NCI-H524 (cell line): Measurements from ENCODE around the gene RGS12.
A peak's percentile ranks its signal among the peaks of the same experiment; 100 is the strongest.
"Not testable (repeated sequence)": the region's sequence is repeated elsewhere in the genome, so short reads cannot be mapped to it uniquely, and the experiment has no call there.

Source experiments
- DNase-seq, 2 experiments: peaks; one replicate each; lab custom pipeline; 2025; lab: John Stamatoyannopoulos, UW

RGS12 gene

DNA sequence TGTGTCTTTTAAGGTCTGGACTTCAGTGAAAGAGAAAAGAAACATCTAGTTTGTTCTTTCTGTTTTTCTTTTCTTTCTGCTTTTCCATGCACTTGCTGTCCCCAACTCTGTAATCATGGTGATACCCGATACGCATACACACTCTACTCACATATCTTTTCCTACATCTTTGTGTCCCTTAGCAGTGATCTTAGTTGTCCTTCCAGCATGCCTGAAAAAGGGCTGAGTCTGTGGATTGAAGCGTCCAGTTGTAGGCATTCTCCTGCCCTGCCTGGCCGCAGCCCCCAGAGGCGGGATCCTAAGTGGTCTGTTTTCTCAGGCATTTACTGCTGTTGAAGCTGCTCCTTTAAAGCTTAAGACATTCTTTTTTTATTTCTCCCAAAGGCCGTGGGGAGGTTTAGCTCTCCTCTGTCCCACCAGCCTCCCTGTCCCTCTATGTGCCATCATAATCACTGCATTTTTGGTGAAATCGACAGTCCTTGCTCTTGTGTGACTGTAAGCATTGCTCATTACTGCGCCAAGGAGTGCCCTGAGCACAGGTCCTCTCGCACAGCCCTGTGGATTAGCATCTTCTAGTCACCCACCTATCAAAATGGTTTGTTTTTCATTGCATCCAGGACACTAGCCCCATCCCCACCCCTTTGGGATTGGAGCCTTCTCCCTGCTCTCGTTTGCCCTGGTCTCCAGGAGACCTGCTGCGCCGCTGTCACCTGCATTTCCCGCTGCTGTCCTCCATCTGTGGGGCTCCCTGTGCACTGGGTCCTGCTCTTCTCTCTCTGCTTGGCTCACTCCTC, 4.4 kb downstream of the RGS12 start:
- DNase-seq = no peak

DNA sequence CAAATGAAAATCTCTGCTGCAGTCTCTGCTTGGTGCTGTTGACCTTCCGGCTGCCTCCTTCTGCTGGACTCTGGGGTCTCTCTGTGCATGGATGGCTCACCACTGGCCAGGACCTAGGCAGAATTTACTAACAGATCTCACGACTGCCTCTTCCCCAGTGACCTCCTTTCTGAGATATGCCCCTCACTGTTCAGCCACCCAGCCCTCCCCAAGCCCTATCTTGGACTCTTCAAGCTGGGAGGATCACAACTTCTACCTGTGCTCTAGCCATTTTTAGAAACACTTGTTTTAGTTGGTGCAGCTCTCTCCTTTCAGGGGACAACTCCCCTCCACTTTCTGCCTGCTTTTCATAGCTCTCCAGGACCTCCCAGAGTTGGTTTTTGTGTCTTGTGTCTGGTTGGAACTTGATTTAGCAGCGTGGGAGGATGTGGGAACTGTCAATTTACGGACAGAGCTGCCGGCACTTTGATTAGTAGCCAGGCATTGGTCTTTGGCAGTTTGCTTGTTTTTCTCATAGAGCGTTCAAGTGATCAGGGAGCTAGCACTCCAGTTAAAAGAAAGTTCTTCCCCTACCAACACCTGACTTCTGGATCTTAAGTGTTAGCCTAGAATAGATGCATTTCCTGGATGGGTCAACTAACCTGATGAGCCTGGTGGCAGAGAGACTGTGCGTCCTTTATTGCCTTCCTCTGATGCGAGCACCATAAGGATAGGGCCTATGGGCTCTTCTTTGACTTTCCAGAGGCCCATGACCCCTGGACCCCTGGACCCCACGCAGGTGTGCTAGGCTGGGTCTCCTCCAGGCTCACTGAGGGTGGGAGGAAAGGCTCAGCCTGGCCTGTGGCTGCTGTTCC, 6.5 kb downstream of the RGS12 start:
- no peak for DNase-seq

GRCh38 chr4:3299976-3300671, 7.3 kb downstream of the RGS12 start:
- peak in 1 of 2 experiments; percentile 13 for DNase-seq

DNA sequence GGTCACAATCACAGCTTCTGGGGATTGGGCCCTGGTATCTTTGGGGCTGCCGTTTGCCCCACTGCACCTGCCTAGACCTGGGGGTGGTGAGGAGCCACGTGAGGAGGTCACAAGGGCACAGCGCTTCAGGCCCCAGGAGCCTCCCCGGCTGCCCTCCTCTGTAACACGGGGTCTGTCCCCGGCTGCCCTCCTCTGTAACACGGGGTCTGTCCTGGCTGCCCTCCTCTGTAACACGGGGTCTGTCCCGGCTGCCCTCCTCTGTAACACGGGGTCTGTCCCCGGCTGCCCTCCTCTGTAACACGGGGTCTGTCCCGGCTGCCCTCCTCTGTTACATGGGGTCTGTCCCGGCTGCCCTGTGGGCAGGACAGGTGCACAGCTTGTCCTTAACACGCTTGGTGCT, 8.1 kb downstream of the RGS12 start:
- DNase-seq = not testable (repeated sequence)

DNA sequence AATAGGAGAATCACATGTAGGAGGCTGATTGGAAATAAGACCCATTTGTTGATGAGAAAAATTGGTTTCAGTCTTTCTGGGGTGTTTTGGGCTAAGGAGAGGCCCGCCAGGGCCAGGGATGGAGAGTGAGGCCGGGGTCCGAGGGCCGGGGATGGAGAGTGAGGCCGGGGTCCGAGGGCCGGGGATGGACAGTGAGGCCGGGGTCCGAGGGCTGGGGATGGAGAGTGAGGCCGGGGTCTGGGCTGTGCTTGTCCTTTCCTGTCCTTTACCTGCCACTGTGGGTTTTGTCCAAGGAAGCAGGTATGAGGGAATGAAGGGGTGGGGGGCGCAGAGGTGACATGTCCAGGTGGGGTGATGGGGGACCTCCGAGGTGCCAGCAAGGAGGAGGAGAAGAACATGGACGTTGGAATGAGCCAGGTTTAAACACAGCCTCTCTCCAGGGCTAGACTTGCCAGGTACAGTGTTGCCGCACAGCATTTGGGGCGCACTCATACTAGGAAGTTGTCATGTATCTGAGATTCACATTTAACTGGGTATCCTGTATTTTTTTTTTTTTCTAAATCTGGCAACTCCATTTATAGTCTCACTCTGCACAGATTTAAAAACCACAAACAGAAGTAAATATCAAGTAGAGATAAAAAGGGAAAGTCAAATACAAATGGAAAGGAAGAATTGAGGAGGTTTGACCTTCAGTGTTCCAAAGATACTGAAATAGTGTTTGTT, 8.8 kb downstream of the RGS12 start:
- DNase-seq = no peak

DNA sequence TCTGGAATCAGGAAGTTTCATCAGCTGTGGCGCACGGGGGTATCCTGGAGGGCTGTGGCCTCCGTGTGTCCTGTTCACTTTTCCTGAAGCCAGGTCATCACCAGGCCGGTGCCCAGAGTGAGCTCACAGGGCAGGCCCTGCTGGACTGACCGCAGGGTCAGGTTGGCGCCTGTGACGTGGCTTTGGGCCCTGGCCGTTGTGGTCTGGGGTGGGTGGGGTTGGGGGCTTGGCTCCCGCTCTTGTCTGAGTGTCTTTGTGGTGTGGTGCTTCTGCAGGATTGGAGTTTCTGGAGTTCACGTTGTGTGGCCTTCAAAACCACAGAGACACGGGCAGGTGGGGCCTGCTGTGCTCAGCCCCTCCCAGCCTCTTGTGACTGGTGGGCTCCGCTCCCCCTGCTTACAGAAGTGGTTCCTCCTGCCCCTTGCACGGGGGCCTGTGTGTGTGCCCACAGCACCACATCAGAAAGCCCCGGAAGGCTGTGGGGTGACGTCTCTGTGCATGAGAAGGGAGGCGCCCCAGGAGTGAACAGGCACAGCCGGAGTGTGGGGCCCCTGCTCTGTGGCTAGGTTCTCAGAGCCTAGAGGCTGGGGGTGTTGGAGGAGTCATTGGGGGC, 9.5 kb downstream of the RGS12 start:
- DNase-seq = no peak

- DNase-seq = no peak
These were observed 10.2 kb downstream of the RGS12 start for GRCh38 chr4:3302786-3303564.

DNA sequence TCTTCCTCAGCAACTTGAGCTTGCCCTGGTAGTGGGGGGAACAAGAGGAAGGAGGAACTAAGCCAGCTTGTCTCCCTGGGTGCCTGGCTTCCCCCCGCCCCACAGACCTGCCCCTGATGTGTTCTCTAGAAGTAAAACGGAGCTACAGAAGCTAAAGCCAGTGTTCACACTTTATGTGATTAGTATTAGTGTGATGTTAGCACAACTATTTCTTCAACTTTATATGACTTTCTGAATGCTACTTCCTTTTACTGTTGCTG, 10.7 kb downstream of the RGS12 start:
- no peak for DNase-seq

GRCh38 chr4:3303923-3304710, 11.3 kb downstream of the RGS12 start:
- peak in 1 of 2 experiments; percentile 20 for DNase-seq

DNA sequence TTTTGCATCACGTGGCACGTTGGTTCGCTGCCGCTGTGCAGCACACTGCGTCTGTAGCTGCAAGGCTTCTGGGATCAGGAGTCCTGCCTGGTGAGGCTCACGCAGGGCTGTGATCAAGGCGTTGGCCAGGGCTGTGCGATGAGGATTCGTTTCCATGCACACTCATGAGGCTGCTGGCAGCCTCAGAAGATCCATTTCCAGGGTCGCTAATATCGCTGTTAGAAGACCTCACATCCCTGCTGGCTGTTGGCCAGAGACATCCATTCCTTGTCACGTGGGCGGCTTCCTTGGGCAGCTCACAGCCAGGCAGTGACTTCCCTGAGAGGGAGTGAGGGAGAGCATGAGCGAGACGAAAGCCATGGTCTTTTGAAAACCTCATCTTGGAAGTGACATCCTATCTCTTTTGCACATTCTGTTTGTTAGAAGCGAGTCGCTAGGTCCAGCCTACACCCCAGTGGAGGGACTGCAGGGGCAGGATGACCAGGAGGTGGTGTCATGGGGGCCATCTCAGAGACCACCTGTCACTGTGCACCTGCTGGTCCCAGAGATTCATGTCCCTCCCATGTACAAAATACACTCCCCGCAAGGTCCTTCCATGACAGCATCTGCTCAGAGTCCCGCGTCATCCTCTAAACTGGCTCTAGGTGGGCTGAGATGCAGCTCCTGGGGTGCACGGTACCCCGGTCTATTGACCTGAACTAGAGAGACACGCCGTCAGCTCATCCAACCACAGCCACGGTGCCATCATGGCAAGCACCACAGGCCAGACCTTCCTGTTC, 12.2 kb downstream of the RGS12 start:
- peak; percentile 23 to 42 for DNase-seq

GRCh38 chr4:3305610-3306371, 13.0 kb downstream of the RGS12 start:
- DNase-seq = peak; percentile 79 to 87

GRCh38 chr4:3306450-3306849, 13.6 kb downstream of the RGS12 start:
- no peak for DNase-seq

GRCh38 chr4:3307060-3307459, 14.2 kb downstream of the RGS12 start:
- no peak for DNase-seq

GRCh38 chr4:3307486-3307885, 14.7 kb downstream of the RGS12 start:
- peak; percentile 24 to 68 for DNase-seq

GRCh38 chr4:3307891-3308575, 15.2 kb downstream of the RGS12 start:
- peak in 1 of 2 experiments; percentile 45 for DNase-seq

DNA sequence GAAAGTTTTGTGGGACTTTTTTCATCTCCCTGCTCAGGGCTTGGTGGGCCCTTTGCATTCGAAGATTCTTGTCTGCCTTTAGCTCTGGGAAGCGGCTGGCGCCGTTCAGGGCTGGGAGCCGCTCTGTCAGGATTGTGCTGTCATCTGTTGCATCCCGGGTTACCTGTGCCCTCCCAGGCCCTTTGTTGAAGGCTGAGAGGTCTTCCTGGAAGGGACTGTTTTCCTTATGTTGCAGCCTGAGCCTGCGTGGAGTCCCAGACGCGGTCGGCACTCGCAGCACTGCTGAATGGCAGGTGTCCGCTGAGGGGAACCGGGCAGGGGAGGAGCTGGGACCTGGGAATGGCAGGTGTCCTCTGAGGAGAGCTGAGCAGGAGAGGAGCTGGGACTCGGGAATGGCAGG, 15.9 kb downstream of the RGS12 start:
- no peak for DNase-seq

- no peak for DNase-seq
These were observed 17.7 kb downstream of the RGS12 start for GRCh38 chr4:3310301-3311094.
